HCT116 (cell line): ENCODE measurements around the gene IL10RB. TPM values are rescaled to one million over a fixed set of nuclear protein-coding genes. Genes with fewer than 3 reads are reported as not detected.

Experiments used
- ATAC-seq: fragments of 200-7000 bp; cut with Tn5 transposase; 2 replicates; pipeline ENCODE4 v1.9.1; 2020; ENCODE audit warnings: mild to moderate bottlenecking, moderate library complexity
- BruUV-seq: library from RNA; stranded (reverse); fragments of 400-500 nt; replicated peaks from 2 replicates; lab custom pipeline; 2021; lab: Mats Ljungman, UMichigan
- CTCF ChIA-PET: fragments of 300-600 bp; sonication (Branson Sonifier 250); formaldehyde crosslinking; loops from one replicate; lab custom pipeline; 2021; ENCODE audit warnings: antibody characterized with exemption; lab: Charles Lee
- POLR2A ChIA-PET: fragments of 300-600, 350-600 bp; sonication (Branson Sonifier 250); formaldehyde crosslinking; loops from one replicate; lab custom pipeline; 2021; ENCODE audit warnings: antibody characterized with exemption; lab: Charles Lee
- RAD21 ChIA-PET, 2 experiments: fragments of 300-600 bp; sonication (Branson Sonifier 250); formaldehyde crosslinking; loops; one replicate each; lab custom pipeline; 2023; ENCODE audit warnings: low total read pairs in 2 of 2; ENCODE audit not compliant: uncharacterized antibody in 2 of 2, unreplicated experiment in 2 of 2, low non-redundant PET in 1 of 2; lab: Charles Lee
- DNase-seq: peaks from one replicate; pipeline ENCODE4 v3.0.0-alpha.2; 2010; ENCODE audit warnings: low read depth, low spot score
- H2AFZ ChIP-seq: fragments of 200-600 bp; shearing (Covaris generic), sonication (generic); 2 replicates; pipeline ENCODE4 v1.6.1; 2017; ENCODE audit warnings: low read depth, mixed run types, mixed read lengths, antibody characterized with exemption, low read length; ENCODE audit not compliant: poor library complexity, severe bottlenecking
- H3K27ac ChIP-seq: 2 replicates; pipeline ENCODE4 v1.5.1; 2012; ENCODE audit warnings: low read depth, low read length
- H3K27me3 ChIP-seq: fragments of 200-600 bp; sonication (generic); 2 replicates; pipeline ENCODE4 v1.6.1; 2016; ENCODE audit warnings: mixed run types, low read length, mixed read lengths; ENCODE audit not compliant: insufficient read depth
- H3K36me3 ChIP-seq, 2 experiments: fragments of 200-500 bp in 1 of 2; fragments of 200-600 bp in 1 of 2; sonication (Bioruptor generic) in 1 of 2; sonication (generic) in 1 of 2; 2 replicates each; pipeline versions ENCODE4 v1.5.1 to v1.6.1; 2014 to 2016; ENCODE audit warnings: low read length in 2 of 2, inconsistent platforms in 1 of 2, mixed read lengths in 1 of 2, mixed run types in 1 of 2; ENCODE audit not compliant: insufficient read depth in 2 of 2, control insufficient read depth in 1 of 2
- H3K4me1 ChIP-seq, 2 experiments: fragments of 200-600 bp in 1 of 2; sonication (generic) in 1 of 2; 2 replicates each; pipeline versions ENCODE4 v1.5.1 to v1.6.1; 2012 to 2017; ENCODE audit warnings: low read length in 2 of 2, inconsistent platforms in 1 of 2, mild to moderate bottlenecking in 1 of 2, mixed read lengths in 1 of 2, mixed run types in 1 of 2, moderate library complexity in 1 of 2; ENCODE audit not compliant: insufficient read depth in 2 of 2, control insufficient read depth in 1 of 2
- H3K4me2 ChIP-seq: fragments of 200-600 bp; sonication (generic); 2 replicates; pipeline ENCODE4 v1.6.1; 2017; ENCODE audit warnings: mixed run types, low read length, mixed read lengths
- H3K4me3 ChIP-seq, 2 experiments: fragments of 200-600 bp in 1 of 2; sonication (generic) in 1 of 2; replicated peaks in 1 of 2; 2 replicates each; pipeline ENCODE4 v1.5.1; 2011 to 2016; ENCODE audit warnings: low read length in 2 of 2, control low read depth in 1 of 2, low read depth in 1 of 2, mild to moderate bottlenecking in 1 of 2, mixed read lengths in 1 of 2, mixed run types in 1 of 2
- H3K79me2 ChIP-seq: fragments of 200-600 bp; sonication (generic); 2 replicates; pipeline ENCODE4 v1.6.1; 2017; ENCODE audit warnings: mild to moderate bottlenecking, mixed run types, low read length, moderate library complexity, mixed read lengths; ENCODE audit not compliant: insufficient read depth
- H3K9ac ChIP-seq: fragments of 200-600 bp; sonication (generic); 2 replicates; pipeline ENCODE4 v1.6.1; 2016; ENCODE audit warnings: low read length, mixed read lengths
- H3K9me2 ChIP-seq: fragments of 200-600 bp; sonication (generic), shearing (Covaris generic); 2 replicates; pipeline ENCODE4 v1.6.1; 2017; ENCODE audit warnings: mixed run types, mild to moderate bottlenecking, moderate library complexity; ENCODE audit not compliant: insufficient read depth
- H3K9me3 ChIP-seq, 2 experiments: fragments of 200-500 bp in 1 of 2; fragments of 200-600 bp in 1 of 2; sonication (Bioruptor generic) in 1 of 2; sonication (generic) in 1 of 2; 2 replicates each; pipeline ENCODE4 v1.6.1; 2014 to 2017; ENCODE audit warnings: low read length in 2 of 2, mixed read lengths in 2 of 2, inconsistent platforms in 1 of 2, low read depth in 1 of 2, mild to moderate bottlenecking in 1 of 2, mixed run types in 1 of 2, moderate library complexity in 1 of 2; ENCODE audit not compliant: control insufficient read depth in 1 of 2, insufficient read depth in 1 of 2
- H4K20me1 ChIP-seq: fragments of 200-600 bp; sonication (generic), shearing (Covaris generic); 2 replicates; pipeline ENCODE4 v1.6.1; 2017; ENCODE audit warnings: mixed run types, mild to moderate bottlenecking, moderate library complexity; ENCODE audit not compliant: insufficient read depth
- CBX3 ChIP-seq: IDR thresholded peaks from 2 replicates; pipeline ENCODE4 v1.6.1; 2012; ENCODE audit warnings: low read depth
- CTCF ChIP-seq, 3 experiments: fragments of 200-600 bp in 1 of 3; sonication (generic) in 1 of 3; IDR thresholded peaks in 2 of 3; conservative IDR thresholded peaks in 1 of 3; 2 replicates each; pipeline ENCODE4 v1.5.1; 2012 to 2017; ENCODE audit warnings: low read depth in 2 of 3, low read length in 2 of 3, antibody characterized with exemption in 1 of 3, borderline replicate concordance in 1 of 3, control low read depth in 1 of 3, mild to moderate bottlenecking in 1 of 3, mixed read lengths in 1 of 3, mixed run types in 1 of 3, moderate library complexity in 1 of 3; ENCODE audit not compliant: insufficient read depth in 1 of 3
- EGR1 ChIP-seq: IDR thresholded peaks from 2 replicates; pipeline ENCODE4 v1.6.1; 2012; ENCODE audit warnings: low read depth
- ELF1 ChIP-seq: IDR thresholded peaks from 2 replicates; pipeline ENCODE4 v1.6.1; 2012; ENCODE audit warnings: low read depth, borderline replicate concordance
- EZH2phosphoT487 ChIP-seq: fragments of 200-600 bp; IDR thresholded peaks from 2 replicates; pipeline ENCODE4 v1.6.1; 2018; ENCODE audit warnings: antibody characterized with exemption, borderline replicate concordance
- FOSL1 ChIP-seq: IDR thresholded peaks from 2 replicates; pipeline ENCODE4 v1.6.1; 2012; ENCODE audit warnings: low read depth
- MAX ChIP-seq: IDR thresholded peaks from 2 replicates; pipeline ENCODE4 v1.6.1; 2012
- POLR2A ChIP-seq: IDR thresholded peaks from 2 replicates; pipeline ENCODE4 v1.7.0; 2011; ENCODE audit warnings: borderline replicate concordance; ENCODE audit not compliant: insufficient read depth, insufficient read length; ENCODE audit errors: extremely low read depth
- POLR2AphosphoS5 ChIP-seq: IDR thresholded peaks from 2 replicates; pipeline ENCODE4 v1.6.1; 2011; ENCODE audit warnings: mild to moderate bottlenecking, low read depth, low read length, moderate library complexity
- RAD21 ChIP-seq: IDR thresholded peaks from 2 replicates; pipeline ENCODE4 v1.6.1; 2012; ENCODE audit warnings: low read depth, mild to moderate bottlenecking
- REST ChIP-seq: IDR thresholded peaks from 2 replicates; pipeline ENCODE4 v1.6.1; 2012; ENCODE audit warnings: low read depth
- SIN3A ChIP-seq: IDR thresholded peaks from 2 replicates; pipeline ENCODE4 v1.6.1; 2012; ENCODE audit warnings: low read depth
- SRF ChIP-seq: IDR thresholded peaks from 2 replicates; pipeline ENCODE4 v1.6.1; 2012; ENCODE audit warnings: low read depth
- ZBTB33 ChIP-seq: IDR thresholded peaks from 2 replicates; pipeline ENCODE4 v1.6.1; 2011; ENCODE audit warnings: mild to moderate bottlenecking, low read length, moderate library complexity; ENCODE audit not compliant: insufficient replicate concordance; ENCODE audit errors: extremely low read depth
- ZFX ChIP-seq: fragments of 450-650 bp; IDR thresholded peaks from 2 replicates; pipeline ENCODE4 v1.6.1; 2017
- ZNF274 ChIP-seq: fragments of 200-500 bp; sonication (Bioruptor generic); IDR thresholded peaks from 2 replicates; pipeline ENCODE4 v1.6.1; 2014; ENCODE audit warnings: mild to moderate bottlenecking, low read depth, low read length, inconsistent platforms
- intact Hi-C: fragments of 100-400 bp; cut with micrococcal nuclease; formaldehyde crosslinking; loops from 2 replicates; pipeline ENCODE4 v1.10.0; 2022
- total RNA-seq: library from RNA; stranded (reverse); gene quantifications from one replicate; pipeline ENCODE4 v1.2.1, GENCODE V29; 2021; ENCODE audit not compliant: unreplicated experiment

The IL10RB gene
- total RNA-seq, 1 experiment from 2014 or later: 13.7 TPM

GRCh38 chr21:33291686-33292085, 25.5 kb downstream of the IL10RB start:
- DNase-seq (no peak), ATAC-seq (no peak)
- no peaks in the 10 kb centered on the region for H3K27me3 ChIP-seq
- TF ChIP-seq ZBTB33: no peak
- no peak for TF ChIP-seq ZNF274
- TF ChIP-seq MAX: no peak
- TF ChIP-seq EGR1: no peak
- no peak for TF ChIP-seq CBX3
- no peak for TF ChIP-seq ZFX
- TF ChIP-seq POLR2A: no peak
- no peak for TF ChIP-seq RAD21
- TF ChIP-seq SIN3A: no peak
- no peak for TF ChIP-seq EZH2phosphoT487
- no peak for TF ChIP-seq SRF
- no peak for TF ChIP-seq REST
- TF ChIP-seq ELF1: no peak
- TF ChIP-seq CTCF (IDR thresholded peaks at IDR 0.05 in 2 of 3, conservative IDR thresholded peaks at IDR 0.05 in 1 of 3; ENCODE audit: borderline replicate concordance in 1 of 3, insufficient read depth in 1 of 3, low read depth in 2 of 3, low read length in 2 of 3): no peak
- TF ChIP-seq FOSL1: no peak
- TF ChIP-seq POLR2AphosphoS5: no peak
- no peaks in the 10 kb centered on the region for H3K9me3 ChIP-seq
- ChIA-PET CTCF (no interaction called here), RAD21 (no interaction called here), POLR2A (no interaction called here)
- no peaks in the 10 kb centered on the region for H3K9me2 ChIP-seq
- no peak overlapping the region for H3K27ac ChIP-seq
- H4K20me1 ChIP-seq: no peaks in the 10 kb centered on the region
- intact Hi-C loops: no loop called here
- BruUV-seq: no TSS peak
- H3K36me3 ChIP-seq: no peaks in the 10 kb centered on the region
- no peaks in the 10 kb centered on the region for H3K79me2 ChIP-seq
- no peak overlapping the region for H3K9ac ChIP-seq
- no peak overlapping the region for H3K4me3 ChIP-seq
- no peak overlapping the region for H3K4me2 ChIP-seq
- H3K4me1 ChIP-seq: peaks cover 7 to 10% of the 10 kb centered on the region in 2 experiments
- H2AFZ ChIP-seq: no peak overlapping the region
